NCI-H2227 treated with DMSO at 0.1 percent for 48 hours (cell line): ENCODE data around the gene CCDC27.
A peak's percentile ranks its signal among the peaks of the same experiment; 100 is the strongest.

Source experiments
- DNase-seq: peaks from one replicate; lab custom pipeline; 2025; lab: John Stamatoyannopoulos, UW

CCDC27 gene

GRCh38 chr1:3718764-3719163, 33.5 kb upstream of the CCDC27 start:
- no peak for DNase-seq

GRCh38 chr1:3721955-3722465, 30.2 kb upstream of the CCDC27 start:
- no peak for DNase-seq

DNA sequence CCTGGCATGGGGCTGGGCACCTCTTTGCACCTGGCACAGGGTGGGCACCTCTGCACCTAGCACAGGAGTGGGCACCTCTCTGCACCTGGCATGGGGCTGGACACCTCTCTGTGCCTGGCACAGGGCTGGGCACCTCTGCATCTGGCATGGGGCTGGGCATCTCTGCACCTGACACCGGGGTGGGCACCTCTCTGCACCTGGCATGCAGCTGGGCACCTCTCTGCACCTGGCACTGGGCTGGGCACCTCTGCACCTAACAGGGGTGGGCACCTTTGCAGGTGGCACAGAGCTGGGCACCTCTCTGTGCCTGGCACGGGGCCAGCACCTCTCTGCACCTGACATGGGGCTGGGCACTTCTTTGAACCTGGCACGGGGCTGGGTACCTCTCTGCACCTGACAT, 29.4 kb upstream of the CCDC27 start:
- no peak for DNase-seq

- DNase-seq, result peak; percentile 73
Measured at GRCh38 chr1:3724416-3725030, 27.7 kb upstream of the CCDC27 start.

DNA sequence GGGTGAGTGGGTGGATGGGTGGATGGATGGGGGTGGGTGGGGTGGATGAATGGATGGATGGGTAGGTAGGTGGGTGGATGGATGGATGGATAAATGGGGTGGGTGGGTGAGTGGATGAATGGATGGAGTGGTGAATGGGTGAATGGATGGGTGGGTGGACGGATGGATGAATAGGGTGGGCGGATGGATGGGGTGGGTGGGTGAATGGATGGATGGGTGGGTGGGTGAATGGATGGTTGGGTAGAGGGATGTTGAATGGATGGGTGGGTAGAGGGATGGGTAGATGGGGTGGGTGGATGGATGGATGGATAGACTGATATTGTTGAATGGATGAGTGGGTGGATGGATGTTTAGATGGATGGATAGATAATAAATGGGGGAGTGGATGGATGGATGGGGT, 26.9 kb upstream of the CCDC27 start:
- no peak for DNase-seq

DNA sequence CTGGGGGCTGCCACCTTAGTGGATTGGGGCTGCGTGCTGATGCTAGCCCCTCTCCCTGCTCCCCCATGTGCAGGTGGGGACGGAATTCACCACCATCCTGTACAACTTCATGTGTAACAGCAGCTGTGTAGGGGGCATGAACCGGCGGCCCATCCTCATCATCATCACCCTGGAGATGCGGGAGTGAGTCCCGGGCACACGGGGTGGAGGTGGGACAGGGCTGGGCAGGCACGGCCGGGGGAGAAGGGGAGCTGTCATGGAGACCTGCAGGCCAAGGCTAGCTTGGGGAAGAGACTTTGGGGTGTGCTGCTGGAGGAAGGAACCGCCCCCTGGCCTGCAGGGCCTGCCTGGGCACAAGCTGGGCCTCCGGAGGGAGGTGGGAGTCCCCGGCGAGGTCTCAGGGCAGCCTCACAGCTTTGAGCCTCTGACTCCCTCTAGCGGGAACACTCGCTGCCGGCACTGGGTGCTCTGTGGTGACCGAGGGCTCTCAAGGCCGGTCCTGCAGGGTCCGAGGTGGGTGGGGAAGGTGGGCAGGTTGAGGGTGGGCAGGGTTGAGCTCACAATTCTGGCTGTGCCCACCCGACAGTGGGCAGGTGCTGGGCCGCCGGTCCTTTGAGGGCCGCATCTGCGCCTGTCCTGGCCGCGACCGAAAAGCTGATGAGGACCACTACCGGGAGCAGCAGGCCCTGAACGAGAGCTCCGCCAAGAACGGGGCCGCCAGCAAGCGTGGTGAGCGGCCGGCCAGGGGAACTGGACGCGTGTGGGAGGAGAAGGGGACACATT, 25.0 kb upstream of the CCDC27 start:
- no peak for DNase-seq

DNA sequence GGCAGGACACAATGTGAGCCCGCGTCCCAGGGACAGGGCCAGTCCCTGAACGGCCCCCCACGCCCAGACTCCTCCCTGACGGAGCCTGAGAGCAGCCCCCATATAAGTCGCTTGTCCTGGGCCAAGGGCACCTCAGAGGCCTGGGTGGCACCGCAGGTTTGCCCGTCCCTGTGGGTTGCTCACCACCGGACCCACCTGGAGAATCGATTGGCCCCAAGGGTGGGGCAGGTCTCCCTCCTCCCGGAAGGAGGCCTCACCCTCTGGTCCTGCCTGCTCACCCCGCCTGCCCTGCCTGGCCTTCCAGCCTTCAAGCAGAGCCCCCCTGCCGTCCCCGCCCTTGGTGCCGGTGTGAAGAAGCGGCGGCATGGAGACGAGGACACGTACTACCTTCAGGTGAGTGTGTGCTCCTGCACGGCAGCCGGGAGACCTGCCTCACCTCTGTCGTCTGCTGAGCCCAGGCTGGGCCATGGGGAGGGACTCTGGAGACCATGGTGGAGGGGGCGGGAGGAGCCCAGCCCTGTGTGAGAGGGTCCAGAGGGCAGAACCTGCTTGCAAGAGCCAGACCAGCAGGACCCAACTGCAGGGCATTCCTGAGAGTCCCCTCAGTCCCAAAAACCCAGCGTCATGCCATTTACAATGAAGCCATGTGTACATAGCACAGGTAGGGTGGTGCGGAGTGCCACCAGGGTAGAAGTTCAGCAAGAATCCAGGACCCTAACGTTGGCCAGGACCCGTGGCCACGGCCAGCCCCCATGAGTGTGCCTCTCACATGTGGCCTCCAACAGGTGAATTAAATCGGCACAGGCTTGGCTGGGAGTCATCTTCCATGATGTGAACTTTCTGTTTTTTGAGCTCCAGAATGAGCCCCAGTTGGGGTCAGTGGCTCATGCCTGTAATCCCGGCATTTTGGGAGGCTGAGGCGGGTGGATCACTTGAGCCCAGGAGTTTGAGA, 24.1 kb upstream of the CCDC27 start:
- DNase-seq, result no peak

DNA sequence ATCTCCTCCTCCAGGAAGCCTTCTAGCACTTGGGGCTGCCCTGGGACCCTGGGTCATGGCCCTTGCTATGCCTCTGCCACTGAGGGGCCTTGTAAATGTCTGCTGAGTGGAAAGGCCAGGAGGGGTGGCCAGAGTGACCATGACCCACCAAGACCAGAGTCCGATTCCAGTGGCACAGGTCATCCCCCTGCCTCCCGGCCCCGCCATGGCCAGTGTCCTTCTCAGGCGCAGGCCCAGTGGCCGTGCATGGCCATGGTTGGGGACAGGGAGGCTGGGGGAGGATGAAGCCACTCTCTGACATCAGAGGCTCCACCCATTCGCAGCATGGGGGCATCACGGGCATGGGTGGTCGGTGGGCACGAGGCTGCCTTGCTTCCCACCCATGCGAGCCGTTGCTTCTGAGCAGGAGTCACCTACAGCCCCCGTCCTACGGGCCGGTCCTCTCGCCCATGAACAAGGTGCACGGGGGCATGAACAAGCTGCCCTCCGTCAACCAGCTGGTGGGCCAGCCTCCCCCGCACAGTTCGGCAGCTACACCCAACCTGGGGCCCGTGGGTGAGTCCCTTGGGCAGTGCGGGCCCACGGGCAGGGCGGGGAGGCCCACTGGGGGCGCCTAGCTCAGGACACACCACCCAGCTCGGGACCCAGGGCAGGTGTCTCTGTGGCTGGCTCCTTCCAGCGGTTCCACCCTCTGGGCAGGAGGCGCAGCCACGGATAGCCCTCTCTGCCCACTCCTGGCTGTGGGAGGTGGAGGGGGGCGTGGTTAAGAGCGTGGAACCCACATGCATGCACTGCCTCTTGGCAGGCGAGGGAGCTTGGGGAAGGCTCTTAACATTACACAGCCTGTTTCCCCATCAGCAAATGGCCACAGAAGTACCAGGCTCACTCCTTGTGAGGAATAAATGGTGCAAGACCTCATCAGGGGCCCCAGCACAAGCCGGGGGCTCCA, 22.4 kb upstream of the CCDC27 start:
- no peak for DNase-seq

- DNase-seq, result no peak
Measured at GRCh38 chr1:3730543-3731247, 21.6 kb upstream of the CCDC27 start.

DNA sequence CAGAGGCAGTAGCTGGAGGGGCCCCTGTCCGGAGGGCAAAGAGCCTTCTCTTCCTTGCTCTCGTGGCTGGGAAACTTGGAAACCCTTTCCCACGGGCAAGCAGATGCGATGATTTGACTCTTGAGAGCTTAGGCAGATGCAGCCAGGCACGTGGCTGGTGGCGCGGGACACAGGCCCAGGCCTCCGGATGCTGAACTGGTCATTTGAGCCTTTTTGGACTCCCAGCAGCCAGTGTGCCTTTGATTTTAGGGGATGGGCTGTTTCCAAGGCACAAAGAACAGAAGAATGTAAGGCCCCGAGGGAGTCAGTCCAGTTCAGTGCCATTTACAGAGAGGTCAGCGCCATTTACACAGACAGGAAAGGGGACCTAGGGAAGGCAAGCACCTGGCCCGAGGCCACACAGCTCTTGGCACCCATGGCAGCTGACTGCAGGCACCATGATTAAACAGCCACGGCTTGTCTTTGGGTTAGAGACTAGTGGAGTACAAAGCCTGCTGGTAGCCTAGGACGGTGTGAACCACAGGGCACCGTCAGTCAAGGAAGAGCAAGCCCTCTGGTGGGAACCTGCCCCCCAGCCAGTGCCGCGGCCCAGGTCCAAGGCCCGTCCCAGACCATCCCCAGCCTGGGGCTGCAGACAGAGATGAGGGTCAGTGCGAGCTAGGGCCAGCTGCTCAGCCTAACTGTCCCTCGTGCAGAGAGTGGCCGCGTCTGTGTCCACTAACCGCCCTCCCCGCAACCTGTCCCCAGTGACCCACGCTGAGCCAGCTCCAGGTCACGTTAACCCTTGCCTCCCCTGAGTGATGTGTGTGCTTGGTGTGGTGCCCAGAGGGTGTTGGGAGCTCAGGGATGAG, 20.4 kb upstream of the CCDC27 start:
- no peak for DNase-seq

DNA sequence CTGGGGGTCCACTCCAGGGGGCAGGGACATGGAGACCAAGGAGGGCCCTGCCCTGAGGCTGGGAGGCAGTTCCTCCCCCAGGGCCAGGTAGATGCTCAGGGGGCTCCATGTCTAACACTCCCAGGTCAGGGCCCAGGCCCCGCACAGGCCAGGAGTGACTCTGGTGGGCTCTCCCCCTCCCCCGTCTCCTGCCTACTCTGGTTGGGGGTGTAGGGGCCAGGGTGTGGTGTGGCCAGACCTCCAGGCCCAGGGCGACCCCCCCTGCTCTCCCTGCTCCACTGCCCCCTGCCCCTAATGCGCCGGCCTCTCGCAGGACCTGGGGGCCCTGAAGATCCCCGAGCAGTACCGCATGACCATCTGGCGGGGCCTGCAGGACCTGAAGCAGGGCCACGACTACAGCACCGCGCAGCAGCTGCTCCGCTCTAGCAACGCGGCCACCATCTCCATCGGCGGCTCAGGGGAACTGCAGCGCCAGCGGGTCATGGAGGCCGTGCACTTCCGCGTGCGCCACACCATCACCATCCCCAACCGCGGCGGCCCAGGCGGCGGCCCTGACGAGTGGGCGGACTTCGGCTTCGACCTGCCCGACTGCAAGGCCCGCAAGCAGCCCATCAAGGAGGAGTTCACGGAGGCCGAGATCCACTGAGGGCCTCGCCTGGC, 19.7 kb upstream of the CCDC27 start:
- no peak for DNase-seq

- no peak for DNase-seq
Measured at GRCh38 chr1:3733094-3733882, 19.0 kb upstream of the CCDC27 start.

GRCh38 chr1:3733883-3734589, 18.2 kb upstream of the CCDC27 start:
- no peak for DNase-seq

- DNase-seq, result no peak
Measured at GRCh38 chr1:3734602-3735001, 17.6 kb upstream of the CCDC27 start.

DNA sequence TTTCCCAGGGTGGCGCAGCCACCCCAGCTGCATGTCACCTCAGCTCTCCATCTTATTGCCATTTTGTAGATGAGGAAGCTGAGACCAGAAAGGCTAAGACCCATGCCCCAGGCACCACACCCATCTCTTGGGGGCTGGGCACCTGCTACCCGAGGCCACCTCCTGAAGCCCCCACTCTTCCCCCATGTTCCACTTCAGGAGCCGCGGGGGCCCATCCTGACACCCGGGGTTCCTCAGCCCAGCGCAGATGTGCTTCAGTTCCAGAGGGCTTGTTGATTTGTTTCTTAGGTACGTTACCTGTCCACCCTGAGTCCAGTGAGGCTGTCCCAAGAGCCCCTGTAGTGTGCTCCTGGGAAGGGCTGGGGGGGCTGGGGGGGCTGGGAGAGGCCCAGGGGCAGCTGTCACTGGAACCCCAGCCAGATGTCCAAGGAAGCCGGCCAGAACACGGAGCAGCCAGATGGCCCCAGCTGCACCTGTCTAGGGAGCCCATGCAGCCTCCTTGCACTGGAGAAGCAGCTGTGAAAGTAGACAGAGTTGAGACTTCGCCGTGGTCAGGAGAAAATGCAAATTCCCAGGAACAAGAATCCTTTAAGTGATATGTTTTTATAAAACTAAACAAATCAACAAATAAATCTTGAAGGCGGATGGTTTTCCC, 17.1 kb upstream of the CCDC27 start:
- DNase-seq, result no peak

GRCh38 chr1:3735688-3736087, 16.6 kb upstream of the CCDC27 start:
- DNase-seq, result no peak

- no peak for DNase-seq
Measured at GRCh38 chr1:3736131-3736561, 16.1 kb upstream of the CCDC27 start.
